ENCODE data around the gene ADGRB2.
A peak's percentile ranks its signal among the peaks of the same experiment; 100 is the strongest.

Gene ADGRB2

GRCh38 chr1:31762726-31763670 lies 1.1 kb downstream of the ADGRB2 start:
- DNase-seq (ENCODE audit: low spot score): peak; percentile 79

DNA sequence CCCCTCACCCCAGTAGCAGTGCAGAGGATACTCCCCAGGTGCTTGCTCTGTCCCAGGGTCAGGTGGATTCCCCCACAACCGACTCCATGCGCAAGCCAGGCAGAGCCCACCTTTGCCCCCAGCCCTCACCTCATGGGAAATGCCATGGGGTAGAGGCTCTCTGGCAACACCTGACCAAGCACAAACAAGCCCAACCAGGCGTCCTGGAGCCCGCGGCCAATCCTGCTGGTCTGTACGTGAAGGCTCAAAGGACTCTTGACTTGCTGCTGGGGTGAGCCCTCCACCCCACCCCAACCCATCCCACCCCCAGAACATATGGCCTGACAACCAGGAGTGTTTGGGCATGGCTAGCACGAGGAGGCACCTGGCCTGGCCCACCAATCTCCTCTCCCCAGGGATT lies 1.8 kb downstream of the ADGRB2 start:
- DNase-seq (ENCODE audit: low spot score): no peak

DNA sequence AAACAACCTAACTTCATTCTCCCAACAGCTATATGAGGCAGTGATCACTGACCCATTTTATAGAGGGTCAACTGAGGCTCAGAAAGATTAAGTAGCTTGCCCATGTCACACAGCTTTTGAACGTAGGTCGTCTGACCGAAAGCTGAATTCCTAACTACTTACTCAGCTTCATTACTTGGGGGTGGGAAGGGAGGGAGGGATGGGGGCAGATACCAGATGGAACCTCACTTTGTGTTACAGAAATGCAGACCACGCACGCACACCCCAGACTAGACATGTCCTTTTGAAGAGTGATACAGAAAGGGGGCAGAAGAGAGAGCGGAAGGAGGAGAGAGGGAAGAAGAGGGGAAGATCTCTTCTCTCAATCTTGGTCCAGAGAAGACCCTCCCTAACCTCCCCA lies 2.3 kb downstream of the ADGRB2 start:
- peak; percentile 51 for DNase-seq (ENCODE audit: low spot score)

DNA sequence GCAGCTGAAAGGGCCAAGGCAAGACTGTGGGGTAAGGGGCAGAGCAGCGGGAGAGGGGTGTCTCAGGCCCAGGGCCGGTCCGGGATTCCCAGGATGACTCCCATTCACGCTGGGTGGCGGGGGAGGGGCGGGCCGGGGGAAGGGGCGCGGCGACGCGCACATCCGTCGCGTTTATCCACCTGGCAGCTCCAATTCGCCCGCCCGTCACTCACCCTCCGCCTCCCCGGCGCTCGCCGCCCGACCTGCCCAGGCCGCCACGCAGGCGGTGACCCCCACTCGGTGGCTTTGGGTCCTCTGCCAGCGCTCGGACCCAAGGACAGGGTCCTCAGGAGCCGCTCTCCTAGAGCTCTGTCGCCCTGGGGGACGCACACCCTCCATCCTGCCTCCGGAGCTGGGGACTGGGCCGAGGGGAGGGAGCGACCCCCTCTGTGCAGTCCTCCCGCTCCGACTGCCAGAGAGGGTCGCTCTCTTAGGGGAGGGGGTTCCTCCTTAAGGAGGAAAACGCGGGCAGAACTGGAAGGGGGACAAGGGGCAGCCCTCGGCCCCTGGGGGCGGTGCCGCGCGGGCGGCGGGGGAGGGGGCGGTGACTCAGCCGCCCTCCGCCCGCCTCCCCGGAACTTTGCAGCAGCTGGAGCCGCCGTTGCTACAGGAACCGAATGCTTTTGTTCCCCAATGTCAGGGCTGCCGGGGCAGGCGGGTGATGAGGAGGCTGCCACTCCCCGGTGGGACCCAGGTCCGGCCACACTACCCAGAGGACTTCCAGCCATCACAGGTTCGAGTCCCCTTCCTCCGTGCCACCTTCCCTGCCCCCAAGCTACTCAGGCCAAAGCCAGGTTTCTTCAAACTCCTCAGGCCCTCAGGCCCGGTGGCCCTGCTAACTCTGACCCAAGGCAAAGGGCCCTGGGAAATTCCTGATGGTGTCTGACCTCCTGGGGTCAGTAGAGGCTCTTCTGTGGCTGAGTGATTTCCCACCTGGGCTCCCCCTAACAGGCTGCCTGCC lies 3.4 kb downstream of the ADGRB2 start:
- DNase-seq (ENCODE audit: low spot score): no peak

DNA sequence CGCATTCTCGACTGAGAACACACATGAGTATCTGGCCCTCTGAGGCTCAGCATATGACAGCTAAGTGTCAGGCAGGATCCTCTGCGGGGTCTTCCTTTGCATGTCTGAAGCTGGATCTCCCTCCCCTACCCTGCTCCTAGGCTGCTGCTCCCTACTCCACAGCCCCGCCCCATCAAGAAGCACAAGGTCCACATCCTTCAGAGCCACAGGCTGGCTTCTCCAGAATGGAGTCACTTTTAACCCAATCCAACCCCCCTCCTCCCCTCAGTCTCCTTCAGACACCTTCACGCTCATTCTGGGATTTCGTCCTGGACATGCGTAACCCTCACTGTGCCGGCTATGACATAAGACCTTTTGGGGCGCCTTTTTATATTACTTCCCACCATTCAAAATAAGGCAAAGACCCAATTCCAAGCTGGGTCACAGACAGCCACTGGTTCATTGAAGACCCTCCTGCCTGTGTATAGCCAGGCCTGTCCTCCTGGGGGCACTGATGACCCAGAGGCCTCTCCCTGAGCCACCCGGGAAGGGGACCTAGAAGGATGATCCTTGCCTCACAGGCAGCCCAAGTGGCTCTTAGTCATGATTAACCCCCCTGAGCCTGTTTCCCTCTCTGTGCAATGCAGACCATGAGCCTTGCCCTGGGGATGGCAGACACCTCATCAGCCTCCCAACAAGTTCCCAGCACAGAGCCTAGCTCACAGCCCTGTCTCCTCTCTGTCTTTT lies 4.7 kb downstream of the ADGRB2 start:
- DNase-seq (ENCODE audit: low spot score): no peak

GRCh38 chr1:31758823-31759222 lies 5.3 kb downstream of the ADGRB2 start:
- no peak for DNase-seq (ENCODE audit: low spot score)

DNA sequence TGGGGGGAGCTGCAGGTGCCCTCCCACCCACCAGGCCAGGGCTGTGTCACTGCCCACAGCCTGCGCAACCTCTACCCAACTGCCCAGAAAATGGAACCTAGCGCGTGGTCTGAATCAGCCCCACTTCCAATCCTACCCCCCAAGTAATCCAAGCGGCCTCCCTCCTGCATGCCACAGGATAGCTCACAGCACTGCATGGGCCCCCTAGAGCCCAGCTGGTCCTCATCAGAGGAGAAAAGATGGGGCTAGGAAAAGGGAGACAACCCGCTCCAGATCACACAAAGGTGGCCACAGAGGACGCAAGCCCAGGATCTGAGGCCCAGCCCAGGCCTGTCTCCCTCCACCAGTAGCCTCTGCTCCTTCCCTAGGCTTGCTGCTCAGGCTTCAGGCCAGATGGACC lies 6.2 kb downstream of the ADGRB2 start:
- no peak for DNase-seq (ENCODE audit: low spot score)

GRCh38 chr1:31757204-31757679 lies 6.9 kb downstream of the ADGRB2 start:
- DNase-seq (ENCODE audit: low spot score): no peak

GRCh38 chr1:31756578-31756977 lies 7.6 kb downstream of the ADGRB2 start:
- DNase-seq (ENCODE audit: low spot score): no peak

- DNase-seq (ENCODE audit: low spot score): no peak
These were observed 8.2 kb downstream of the ADGRB2 start for GRCh38 chr1:31755850-31756492.

DNA sequence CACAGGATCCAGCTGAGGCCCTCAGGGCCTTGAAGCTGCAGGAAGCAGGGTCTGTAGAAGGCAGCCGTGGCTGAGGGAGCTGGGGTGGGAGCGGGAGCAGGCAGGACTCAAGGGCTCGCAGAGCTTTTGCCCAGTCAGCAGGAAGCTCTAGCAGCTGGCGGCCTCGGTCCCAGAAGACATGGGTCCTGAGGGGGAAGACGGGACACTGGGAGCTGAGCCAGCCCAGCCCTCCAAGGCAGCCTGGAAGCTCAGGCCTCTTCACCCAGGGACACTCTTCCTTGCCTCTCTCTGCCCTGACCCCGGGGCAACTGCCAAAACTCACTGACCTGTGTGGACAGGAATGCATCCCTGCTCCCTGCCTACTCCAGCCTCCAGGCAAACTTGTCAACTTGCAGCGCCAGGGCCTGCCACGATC lies 8.9 kb downstream of the ADGRB2 start:
- no peak for DNase-seq (ENCODE audit: low spot score)

DNA sequence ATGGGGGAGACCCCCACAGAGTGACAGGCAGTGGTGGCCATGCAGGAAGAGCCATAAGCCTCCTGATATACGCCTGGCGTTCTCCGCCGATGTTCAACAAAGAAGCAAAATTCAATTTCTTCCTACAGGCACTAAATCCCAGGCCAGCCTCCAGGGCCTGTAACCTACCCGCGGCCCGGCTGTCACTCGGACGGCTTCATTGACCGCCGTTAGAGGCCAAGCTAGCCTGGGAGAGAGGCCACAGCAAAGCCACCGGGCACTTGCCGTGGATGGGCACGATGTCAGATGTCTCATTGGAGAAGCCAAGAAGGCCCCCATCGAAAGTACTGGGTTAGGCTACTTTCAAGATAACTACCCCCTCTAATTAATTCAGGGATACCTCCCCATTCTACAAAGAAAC lies 9.7 kb downstream of the ADGRB2 start:
- DNase-seq (ENCODE audit: low spot score): no peak

DNA sequence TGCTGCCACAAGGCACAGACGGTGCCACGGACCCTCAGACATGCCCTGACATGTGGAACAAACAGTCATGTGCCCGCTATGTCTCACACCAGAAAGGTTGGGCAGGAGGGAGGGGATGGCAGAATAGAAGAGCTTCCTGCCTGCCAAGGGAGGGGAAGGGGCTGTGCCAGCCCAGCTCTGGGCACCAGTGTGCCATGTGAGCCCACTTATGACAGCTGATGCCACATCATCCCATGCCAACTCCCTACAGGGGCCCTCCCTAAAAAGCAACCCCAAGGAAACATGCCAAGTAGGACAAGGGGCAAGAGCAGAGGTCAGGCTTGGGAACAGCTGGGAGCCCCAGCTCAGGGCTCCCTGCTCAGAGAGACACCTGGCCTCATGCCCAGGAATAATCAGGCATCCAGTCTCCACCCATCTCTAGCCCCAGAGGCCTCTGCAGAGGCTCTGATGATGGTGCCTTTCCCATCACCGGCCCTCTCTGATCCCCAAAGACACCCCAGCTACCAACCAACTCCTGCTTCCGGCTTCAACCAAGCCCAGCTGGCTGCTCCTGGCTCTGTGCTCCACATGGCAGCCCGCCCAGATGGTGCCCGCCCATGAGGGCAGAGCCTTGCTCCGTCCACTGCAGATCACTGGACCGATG lies 10.3 kb downstream of the ADGRB2 start:
- no peak for DNase-seq (ENCODE audit: low spot score)

GRCh38 chr1:31752952-31753475 lies 11.1 kb downstream of the ADGRB2 start:
- no peak for DNase-seq (ENCODE audit: low spot score)

DNA sequence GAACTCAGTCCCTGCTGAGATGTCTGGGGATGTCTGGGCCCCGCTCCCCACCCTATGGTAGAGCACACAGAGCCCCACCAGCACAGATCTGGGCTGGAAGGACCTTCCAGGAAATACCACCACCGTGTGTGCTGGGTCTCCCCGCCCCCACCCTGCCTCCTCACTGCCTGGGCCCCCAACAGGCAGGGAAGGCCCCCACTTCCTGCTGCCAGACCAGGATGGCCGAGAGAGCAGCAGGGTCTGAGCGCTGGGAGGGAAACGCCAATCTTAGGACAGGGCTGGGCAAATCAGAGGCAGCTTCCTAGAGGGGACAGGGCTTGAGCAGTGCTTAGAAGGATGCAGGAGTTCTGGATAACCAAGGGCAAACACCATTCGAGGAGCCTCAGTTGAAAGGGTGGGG lies 11.9 kb downstream of the ADGRB2 start:
- DNase-seq (ENCODE audit: low spot score): no peak

DNA sequence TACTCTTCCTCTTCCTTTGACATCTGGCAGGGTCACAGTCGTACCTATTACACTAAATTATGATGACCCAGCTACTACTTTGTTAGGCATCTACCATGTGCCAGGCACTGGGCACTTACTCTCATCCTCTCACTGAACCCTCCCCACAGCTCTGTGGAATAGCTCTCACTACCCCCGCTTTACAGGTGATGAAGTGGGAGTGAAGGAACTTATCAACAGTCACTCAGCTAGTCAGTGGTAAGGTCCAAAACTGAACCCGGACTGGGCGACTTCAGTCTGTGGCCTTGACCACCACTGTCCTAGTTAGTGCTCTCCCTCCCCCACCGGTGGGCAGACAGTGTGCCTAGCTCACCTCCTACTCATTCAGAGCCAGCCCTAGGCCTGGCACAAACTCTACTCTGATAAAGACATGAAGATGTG lies 12.3 kb downstream of the ADGRB2 start:
- DNase-seq (ENCODE audit: low spot score): no peak

GRCh38 chr1:31750858-31751510 lies 13.2 kb downstream of the ADGRB2 start:
- DNase-seq (ENCODE audit: low spot score): no peak

GRCh38 chr1:31749785-31750735 lies 14.1 kb downstream of the ADGRB2 start:
- no peak for DNase-seq (ENCODE audit: low spot score)

DNA sequence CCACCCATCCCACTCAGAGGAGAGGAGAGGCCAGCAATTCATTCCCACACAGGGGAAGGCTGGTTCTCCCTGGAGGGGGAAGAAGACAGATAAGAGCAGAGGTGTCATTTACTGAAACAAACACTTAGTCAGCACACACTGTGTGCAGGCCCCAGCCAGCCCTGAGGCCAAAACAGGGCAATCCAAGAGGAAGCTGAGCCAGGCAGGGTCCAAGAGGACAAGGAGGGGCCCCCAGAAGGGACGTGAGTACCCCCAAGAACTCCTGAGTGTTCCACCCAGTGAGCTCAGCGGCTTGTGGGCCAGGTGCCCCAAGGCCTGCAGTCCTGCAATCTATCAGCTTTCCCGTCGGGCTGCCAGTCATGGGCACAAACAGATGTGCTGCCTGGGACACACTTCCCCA lies 15.8 kb downstream of the ADGRB2 start:
- no peak for DNase-seq (ENCODE audit: low spot score)
